Measurements from ENCODE around the gene GPR107.

- TF ChIP-seq, protein P1, sequence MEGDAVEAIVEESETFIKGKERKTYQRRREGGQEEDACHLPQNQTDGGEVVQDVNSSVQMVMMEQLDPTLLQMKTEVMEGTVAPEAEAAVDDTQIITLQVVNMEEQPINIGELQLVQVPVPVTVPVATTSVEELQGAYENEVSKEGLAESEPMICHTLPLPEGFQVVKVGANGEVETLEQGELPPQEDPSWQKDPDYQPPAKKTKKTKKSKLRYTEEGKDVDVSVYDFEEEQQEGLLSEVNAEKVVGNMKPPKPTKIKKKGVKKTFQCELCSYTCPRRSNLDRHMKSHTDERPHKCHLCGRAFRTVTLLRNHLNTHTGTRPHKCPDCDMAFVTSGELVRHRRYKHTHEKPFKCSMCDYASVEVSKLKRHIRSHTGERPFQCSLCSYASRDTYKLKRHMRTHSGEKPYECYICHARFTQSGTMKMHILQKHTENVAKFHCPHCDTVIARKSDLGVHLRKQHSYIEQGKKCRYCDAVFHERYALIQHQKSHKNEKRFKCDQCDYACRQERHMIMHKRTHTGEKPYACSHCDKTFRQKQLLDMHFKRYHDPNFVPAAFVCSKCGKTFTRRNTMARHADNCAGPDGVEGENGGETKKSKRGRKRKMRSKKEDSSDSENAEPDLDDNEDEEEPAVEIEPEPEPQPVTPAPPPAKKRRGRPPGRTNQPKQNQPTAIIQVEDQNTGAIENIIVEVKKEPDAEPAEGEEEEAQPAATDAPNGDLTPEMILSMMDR (IDR thresholded peaks at IDR 0.05) = no peak
- no peak for TF ChIP-seq POLR2A (IDR thresholded peaks at IDR 0.05)
Observed at GRCh38 chr9:130185490-130186031, 131.9 kb downstream of the GPR107 start.
